GM18505 (cell line): Measurements from ENCODE around the gene KCNMA1.

ENCODE experiments used
- ATAC-seq: cut with Tn5 transposase; IDR thresholded peaks from one replicate; pipeline ENCODE4 v1.9.1; 2021; ENCODE audit not compliant: unreplicated experiment
- POLR2A ChIP-seq: IDR thresholded peaks from 4 replicates; pipeline ENCODE4 v1.6.1; 2011; ENCODE audit warnings: borderline replicate concordance; ENCODE audit not compliant: insufficient read depth, insufficient read length; ENCODE audit errors: extremely low read depth

The KCNMA1 gene

DNA sequence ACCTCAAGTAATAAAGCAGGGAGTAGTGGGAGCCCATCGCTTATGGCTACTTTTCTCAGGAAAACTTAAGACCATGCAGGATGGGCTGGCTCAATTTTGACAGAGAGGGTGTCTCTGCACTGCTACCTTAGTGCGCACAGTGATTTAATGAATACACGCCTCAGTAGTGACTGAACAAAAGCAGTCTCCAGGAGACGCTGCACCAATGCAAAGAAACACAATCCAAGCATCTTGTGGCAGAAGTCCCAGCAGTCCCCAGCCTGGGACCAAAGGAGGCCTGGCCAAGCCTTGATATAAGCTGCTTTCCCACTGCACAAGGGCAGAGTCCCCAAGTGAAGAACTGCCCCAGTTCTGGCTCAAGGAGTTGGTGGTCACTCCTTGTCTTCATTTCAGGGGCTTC, 368.9 kb downstream of the KCNMA1 start:
- no peak for TF ChIP-seq POLR2A
- ATAC-seq = no peak

DNA sequence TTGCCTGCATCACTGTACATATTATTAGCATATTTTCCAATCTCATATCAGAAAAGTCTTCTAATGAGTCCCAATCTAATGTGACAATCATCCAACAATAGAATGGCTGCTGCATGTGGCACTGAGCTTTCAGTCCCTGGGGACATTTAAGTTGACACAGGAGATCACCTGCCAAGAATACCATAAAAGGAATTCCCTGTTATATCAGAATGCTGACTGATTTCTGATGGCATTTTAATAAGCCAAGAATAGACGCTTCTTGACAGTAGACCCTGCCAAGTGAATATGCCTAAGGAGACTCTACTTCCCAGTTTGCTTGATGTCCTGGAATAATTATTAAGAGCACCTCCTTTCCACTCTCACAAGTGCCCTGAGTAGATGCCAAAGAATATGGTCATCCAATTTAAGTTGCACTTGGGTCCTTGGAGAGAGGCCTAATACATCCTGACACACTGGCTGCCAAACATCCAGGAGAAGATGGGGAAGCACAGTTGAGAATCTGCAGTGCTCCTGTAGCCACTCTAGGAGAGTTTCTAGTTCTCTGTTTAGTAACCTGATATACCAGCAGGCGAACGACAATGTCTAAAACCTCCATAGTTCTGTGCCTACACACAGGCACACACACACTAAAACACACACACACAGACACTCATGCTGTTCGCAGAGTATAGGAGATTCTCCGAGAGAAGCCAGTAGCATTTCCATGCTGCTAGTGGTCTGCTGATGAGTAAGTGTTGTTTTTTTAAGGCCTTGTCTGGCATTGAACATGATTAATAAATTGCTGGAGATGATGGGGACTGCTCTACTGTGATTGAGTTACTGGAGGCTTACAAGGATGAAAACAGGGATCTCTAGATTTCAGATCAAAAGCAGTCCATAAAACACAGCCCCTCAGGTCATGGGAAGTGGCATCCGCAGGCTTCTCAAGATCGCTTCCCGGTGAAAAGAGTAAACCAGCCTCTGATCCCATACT, 369.6 kb downstream of the KCNMA1 start:
- TF ChIP-seq POLR2A = no peak
- ATAC-seq = no peak

DNA sequence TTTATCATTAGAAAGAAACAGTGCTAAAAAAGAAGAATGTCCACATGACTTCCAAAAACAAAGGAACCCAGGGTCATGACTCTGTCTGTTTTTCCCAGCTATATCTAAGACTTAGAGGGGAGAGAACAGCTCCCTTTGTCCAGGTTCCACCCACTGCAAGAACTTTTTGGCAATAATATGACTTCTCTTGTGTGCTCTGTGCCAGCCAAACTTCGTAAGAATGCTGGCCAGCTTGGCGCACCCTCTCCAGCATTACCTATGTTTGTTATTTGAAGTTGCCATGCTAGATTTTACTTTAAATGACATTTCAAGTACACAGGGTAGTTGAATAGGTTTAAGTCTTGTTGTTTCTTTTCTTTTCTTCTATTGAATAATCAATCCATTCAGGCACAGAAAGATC, 371.4 kb downstream of the KCNMA1 start:
- TF ChIP-seq POLR2A = no peak
- ATAC-seq = no peak

DNA sequence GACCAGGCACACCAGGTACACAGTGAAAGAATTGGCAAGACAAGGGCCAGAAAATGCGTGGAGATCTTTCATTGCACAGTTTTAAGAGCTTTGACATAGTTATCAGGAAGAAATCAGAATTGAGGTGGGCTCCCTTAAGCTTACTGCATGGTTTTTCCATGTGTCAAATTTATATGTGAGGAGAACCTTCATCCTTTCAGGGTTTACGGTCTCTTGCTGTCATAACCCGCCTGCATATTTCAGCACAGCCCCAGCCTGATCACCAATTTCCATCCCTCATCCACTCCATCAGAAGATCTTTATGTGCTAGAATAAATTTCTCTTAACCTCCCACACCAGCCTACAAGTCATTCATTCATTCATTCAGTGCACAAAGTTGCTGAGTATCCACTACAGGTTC, 373.1 kb downstream of the KCNMA1 start:
- no peak for ATAC-seq
- no peak for TF ChIP-seq POLR2A

DNA sequence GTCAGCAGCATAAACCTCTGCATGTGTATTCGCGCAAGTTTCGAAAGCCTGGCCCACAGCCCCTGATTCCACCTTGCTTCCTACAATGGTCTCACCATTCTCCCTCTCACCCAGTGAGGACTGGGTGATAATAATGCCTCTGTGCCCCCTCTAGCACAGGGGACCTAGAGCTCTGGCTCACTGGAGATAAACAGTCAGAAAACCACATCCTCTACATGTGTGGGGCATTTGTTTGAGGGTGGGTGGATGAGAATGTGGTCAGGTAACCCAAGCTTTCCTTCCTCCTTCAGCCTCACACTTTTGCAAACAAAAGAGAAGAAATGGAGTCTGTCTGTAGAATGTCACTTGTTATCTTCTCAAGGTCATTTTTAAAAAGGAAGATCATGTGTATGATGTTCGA, 373.5 kb downstream of the KCNMA1 start:
- ATAC-seq = peak; percentile 79
- no peak for TF ChIP-seq POLR2A

DNA sequence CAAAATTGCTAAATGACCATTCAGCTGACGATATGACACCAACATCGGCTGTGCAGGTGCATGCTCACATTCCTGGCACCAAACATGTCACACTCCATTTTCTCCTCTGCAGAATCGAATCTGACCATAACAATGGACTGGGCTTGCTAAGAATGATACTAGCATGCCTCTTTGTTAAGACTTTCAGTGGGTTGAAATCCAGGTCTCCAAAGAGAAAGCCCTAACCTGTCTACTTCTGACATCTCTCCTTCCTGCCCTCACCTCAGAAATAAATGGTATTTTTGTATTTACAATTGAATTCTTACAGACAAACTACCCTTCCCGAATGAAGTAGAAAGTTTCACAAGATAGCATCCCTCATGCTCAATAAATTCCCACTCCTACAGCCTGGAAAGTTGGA, 373.9 kb downstream of the KCNMA1 start:
- TF ChIP-seq POLR2A = no peak
- ATAC-seq = no peak

DNA sequence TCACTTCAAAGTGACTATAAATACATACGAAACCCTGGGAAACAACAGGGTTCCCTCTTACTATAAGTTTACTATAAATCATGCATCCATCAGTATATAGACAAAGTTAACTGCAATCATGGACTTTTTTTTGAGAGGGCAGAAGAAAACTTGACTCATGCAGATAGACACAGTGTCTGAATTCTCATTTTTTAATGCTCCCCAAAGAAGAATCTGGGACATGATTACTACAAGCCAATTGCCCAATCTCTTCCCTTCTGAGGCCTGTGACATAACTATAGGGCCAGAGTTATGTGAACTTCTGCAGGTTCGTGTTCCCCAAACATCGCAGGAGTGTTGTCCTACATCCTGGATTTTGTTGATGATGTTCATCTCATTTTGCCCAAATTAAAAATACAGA, 376.5 kb downstream of the KCNMA1 start:
- no peak for TF ChIP-seq POLR2A
- no peak for ATAC-seq

DNA sequence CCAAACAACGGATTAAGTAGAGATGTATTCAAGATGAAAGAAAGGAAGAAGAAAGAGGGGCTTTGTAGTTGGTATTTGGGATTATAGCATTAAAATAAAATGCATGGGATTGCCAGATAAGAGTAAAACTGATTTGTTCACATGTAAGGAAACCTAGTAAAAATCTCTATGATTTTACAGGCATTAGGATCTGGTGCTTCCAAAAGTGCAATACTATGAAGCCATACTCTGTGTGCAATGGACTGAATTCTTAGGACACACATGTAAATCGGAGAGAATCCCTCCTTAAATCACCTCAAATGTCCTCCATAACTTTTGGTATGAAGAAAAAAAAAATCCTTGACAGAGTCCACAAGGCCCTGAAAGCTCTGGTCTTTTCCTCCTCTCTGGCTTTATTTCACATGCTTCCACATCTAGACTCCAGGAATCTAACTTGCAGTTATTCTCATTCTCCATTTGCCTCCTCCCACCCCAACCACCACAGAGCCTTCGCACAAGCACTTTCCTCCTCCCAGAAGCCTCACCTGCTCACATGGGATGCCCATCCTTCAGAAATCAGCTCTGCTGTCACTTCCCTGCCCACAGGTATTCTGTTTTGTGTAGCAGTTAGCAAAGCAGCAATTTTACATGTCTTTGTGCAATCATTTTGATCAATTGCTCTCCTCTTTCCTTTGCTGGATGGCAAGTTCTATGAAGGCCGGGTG, 378.3 kb downstream of the KCNMA1 start:
- ATAC-seq = no peak
- TF ChIP-seq POLR2A = no peak

DNA sequence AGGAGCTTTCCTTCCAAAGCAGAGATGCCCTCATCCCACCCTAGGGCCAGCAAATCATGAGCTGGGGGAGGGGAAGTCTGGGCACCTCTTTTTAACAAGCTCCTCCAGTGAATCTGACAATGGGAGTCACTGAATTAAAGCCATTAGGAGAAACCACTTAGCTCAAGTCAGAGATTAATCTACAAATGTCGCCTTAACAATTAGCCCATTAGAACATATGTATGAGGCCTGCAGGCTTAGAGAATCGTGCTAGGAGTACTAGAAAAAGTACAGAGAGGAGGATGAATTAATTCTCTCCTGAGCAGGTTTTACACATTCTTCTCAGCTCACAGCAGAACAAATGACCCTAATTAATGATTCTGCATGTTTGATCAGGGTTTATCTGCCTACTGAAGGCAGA, 381.3 kb downstream of the KCNMA1 start:
- ATAC-seq = no peak
- no peak for TF ChIP-seq POLR2A

DNA sequence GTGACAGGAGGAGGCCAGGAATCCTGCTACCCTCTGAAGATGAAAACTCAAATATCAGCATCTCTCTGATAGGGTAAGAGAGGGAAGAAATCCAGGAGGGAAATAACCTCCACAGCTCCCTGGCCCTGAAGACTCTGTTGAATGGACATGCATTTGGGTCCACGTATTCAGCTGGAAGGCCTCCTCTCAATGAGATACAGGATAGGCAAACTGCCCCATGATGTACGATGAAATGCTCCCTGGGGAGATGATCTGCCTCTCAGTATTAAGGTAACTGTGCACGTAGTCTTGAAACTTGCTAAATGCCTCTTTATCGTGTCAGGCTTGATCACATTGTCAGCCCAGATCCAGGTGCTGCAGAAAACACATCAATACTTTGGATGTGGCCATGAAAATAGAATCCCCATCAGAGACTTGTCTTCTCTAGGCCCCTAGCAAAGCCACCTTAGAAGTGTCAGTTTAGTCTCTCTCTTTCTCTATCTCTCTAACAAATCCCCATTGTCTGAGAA, 384.0 kb downstream of the KCNMA1 start:
- no peak for ATAC-seq
- TF ChIP-seq POLR2A = no peak

DNA sequence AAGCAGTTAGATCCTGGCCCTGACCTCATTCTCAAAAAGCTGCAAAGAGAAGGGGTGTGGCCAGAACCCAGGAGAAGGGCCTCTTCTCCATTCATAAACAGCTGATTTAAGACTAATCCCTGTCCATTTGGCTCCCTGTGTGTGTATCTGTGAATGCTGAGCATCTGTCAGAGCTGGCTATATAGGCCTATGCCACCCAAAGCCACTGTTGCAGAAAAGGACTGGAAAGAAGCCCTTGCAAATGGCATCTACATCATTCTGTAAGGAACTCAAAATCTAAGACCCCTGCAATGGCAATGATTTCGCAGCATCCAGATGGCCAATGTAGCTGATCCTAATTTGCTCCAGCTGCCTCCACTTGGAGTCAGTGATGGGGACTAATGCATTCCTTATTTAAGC, 384.5 kb downstream of the KCNMA1 start:
- no peak for ATAC-seq
- no peak for TF ChIP-seq POLR2A

DNA sequence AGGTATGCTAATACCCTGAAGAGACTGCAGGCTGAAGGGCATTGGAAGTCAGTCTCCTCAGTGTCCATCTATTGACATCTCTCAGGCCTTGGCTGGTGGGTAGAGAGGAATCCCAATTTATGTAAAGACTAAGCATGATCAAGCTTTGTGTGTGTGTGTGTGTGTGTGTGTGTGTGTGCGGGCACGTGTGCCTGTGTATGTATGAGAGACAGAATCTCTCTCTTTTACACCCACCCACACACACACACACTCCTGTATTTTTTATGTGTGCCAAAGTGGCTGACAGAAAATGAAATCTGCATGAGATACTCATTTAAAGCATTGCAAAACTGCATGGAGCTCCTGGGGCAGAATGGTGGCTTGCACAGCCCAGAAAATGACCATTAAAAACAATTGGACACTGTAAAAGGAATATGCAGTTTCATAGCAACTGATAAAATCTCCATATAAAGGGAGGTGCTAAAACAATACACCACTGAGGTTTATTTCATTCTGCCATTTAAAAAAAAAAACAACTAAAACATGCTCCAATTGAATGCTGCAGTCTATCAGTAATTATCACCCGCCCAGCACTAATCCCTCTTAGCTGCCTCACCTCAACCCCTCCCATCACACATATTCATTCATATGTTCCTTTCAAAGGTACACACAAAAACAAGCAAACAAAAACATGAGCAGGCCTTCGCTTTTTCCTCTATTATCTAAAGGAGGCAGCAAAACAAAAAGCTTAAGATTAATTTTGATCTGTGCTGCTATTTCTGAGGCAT, 385.0 kb downstream of the KCNMA1 start:
- no peak for TF ChIP-seq POLR2A
- no peak for ATAC-seq

DNA sequence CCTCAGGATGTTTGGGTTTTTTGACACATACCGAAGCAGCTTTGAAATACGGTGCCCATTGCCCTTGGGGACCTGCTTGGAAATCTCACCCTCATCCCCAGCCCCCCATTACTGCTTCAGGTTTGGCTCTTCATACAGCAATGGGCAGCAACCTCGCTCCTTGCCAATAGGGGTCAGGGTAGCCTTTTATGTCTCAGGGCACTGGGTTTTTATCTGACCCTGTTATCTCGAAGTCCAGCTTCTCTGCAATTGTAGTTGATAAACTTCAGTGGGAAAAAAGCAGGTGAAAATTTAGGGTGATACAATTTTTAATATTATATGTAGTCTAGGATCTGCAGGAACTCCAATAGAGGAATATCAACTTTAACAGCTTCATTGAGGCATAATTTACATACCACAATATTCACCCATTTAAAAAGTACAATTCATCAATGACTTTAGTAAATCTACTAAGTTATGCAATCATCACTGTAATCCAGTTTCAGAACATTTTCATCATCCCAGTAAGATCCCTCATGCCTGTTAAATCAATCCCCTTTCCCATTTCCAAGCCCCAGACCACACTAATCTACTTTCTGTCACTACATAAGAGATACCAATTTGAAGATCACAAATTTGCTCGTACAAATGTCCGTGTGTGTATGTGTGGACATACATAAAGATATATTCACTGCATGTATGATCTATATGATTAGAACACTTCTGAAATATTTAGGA, 386.2 kb downstream of the KCNMA1 start:
- no peak for ATAC-seq
- TF ChIP-seq POLR2A = no peak

DNA sequence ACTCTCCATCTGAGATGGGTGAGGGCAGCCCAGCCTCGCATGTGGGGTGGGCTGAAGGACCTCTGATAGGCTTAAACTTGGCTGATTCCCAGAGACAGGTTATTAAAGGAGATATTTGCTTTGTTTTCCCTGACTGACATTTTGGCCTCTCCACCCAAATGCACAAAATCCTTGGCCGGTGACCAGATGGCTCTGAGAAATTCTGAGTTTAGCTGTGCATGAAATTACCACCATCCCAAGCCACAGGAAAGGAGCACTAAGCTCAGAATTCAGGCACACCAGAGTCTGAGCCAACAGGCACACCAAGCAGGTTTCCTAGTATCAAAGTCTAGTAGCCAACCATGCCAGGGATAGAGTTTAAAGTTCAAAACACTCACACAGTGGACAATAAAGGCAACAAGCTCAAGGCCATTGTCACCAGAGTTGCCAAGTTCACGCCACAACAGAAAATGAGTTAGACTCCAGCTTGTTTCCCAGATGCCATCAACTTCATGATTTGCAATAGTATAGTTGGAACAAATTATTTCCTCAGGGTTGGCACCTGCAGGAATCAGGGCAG, 387.6 kb downstream of the KCNMA1 start:
- TF ChIP-seq POLR2A = no peak
- no peak for ATAC-seq
